Panc1 (cell line): ENCODE data around the gene UBE2J2. TPM values are rescaled to one million over a fixed set of nuclear protein-coding genes. Genes with fewer than 3 reads are reported as not detected.

Source experiments
- ATAC-seq: fragments of 200-7000 bp; cut with Tn5 transposase; 2 replicates; pipeline ENCODE4 v1.9.1; 2020; ENCODE audit warnings: mild to moderate bottlenecking, moderate library complexity
- BruUV-seq: library from RNA; stranded (reverse); fragments of 400-500 nt; replicated peaks from 2 replicates; lab custom pipeline; 2021; lab: Mats Ljungman, UMichigan
- CTCF ChIA-PET: fragments of 300-600 bp; sonication (Branson Sonifier 250); formaldehyde crosslinking; loops from one replicate; lab custom pipeline; 2022; ENCODE audit warnings: antibody characterized with exemption; lab: Charles Lee
- POLR2A ChIA-PET: fragments of 300-600 bp; sonication (Branson Sonifier 250); formaldehyde crosslinking; loops from one replicate; lab custom pipeline; 2022; ENCODE audit warnings: antibody characterized with exemption; lab: Charles Lee
- DNase-seq: peaks from one replicate; pipeline ENCODE4 v3.0.0-alpha.2; 2010; ENCODE audit warnings: low read depth, low spot score
- H3K27ac ChIP-seq: 2 replicates; pipeline ENCODE4 v1.5.1; 2011; ENCODE audit warnings: mild to moderate bottlenecking, low read length, inconsistent platforms
- H3K27me3 ChIP-seq: fragments of 200-500 bp; sonication (Bioruptor generic); 2 replicates; pipeline ENCODE4 v1.6.0; 2014; ENCODE audit warnings: low read length, inconsistent platforms; ENCODE audit not compliant: control insufficient read depth, insufficient read depth
- H3K36me3 ChIP-seq: fragments of 200-500 bp; sonication (Bioruptor generic); 2 replicates; pipeline ENCODE4 v1.5.1; 2014; ENCODE audit warnings: inconsistent platforms, mild to moderate bottlenecking, low read length, moderate library complexity; ENCODE audit not compliant: control insufficient read depth, insufficient read depth
- H3K4me1 ChIP-seq: 2 replicates; pipeline ENCODE4 v1.5.1; 2011; ENCODE audit warnings: inconsistent platforms, mild to moderate bottlenecking, low read length, moderate library complexity; ENCODE audit not compliant: control insufficient read depth, insufficient read depth
- H3K4me3 ChIP-seq, 2 experiments: 2 replicates each; pipeline ENCODE4 v1.5.1; 2011 to 2012; ENCODE audit warnings: low read depth in 2 of 2, low read length in 2 of 2, mild to moderate bottlenecking in 2 of 2, inconsistent platforms in 1 of 2, moderate library complexity in 1 of 2
- H3K9me3 ChIP-seq: fragments of 200-500 bp; sonication (Bioruptor generic); 2 replicates; pipeline ENCODE4 v1.5.1; 2014; ENCODE audit warnings: low read depth, mild to moderate bottlenecking, inconsistent platforms, low read length, moderate library complexity; ENCODE audit not compliant: control insufficient read depth, insufficient read depth
- CTCF ChIP-seq: fragments of 450-650 bp; IDR thresholded peaks from 2 replicates; pipeline ENCODE4 v1.5.1; 2017; ENCODE audit warnings: mild to moderate bottlenecking
- POLR2AphosphoS5 ChIP-seq: IDR thresholded peaks from 2 replicates; pipeline ENCODE4 v1.6.1; 2012; ENCODE audit warnings: mild to moderate bottlenecking, low read depth, low read length, moderate library complexity
- REST ChIP-seq, 2 experiments: IDR thresholded peaks; 2 replicates each; pipeline ENCODE4 v1.6.1; 2011 to 2012; ENCODE audit warnings: low read depth in 2 of 2, control low read depth in 1 of 2, low read length in 1 of 2, mild to moderate bottlenecking in 1 of 2, moderate library complexity in 1 of 2; ENCODE audit not compliant: insufficient read depth in 1 of 2
- SIN3A ChIP-seq: IDR thresholded peaks from 2 replicates; pipeline ENCODE4 v1.6.1; 2012; ENCODE audit warnings: low read depth, mild to moderate bottlenecking, low read length, moderate library complexity, borderline replicate concordance; ENCODE audit not compliant: insufficient read depth
- TCF7L2 ChIP-seq: IDR thresholded peaks from 2 replicates; pipeline ENCODE4 v1.6.1; 2011; ENCODE audit warnings: mild to moderate bottlenecking, low read depth, low read length, inconsistent platforms
- in situ Hi-C: cut with HindIII; loops from 2 replicates; pipeline ENCODE4 v1.10.0; 2016; ENCODE audit warnings: low sequenced_read_pairs, low pct_unique_long_range_greater_than_20kb
- intact Hi-C: fragments of 100-400 bp; cut with micrococcal nuclease; formaldehyde crosslinking; loops from one replicate; pipeline ENCODE4 v1.10.0; 2022; ENCODE audit not compliant: unreplicated experiment
- total RNA-seq: library from RNA; stranded (reverse); gene quantifications from one replicate; pipeline ENCODE4 v1.2.1, GENCODE V29; 2021; ENCODE audit not compliant: unreplicated experiment

UBE2J2 gene
- total RNA-seq, 1 experiment from 2014 or later, result 101 TPM

DNA sequence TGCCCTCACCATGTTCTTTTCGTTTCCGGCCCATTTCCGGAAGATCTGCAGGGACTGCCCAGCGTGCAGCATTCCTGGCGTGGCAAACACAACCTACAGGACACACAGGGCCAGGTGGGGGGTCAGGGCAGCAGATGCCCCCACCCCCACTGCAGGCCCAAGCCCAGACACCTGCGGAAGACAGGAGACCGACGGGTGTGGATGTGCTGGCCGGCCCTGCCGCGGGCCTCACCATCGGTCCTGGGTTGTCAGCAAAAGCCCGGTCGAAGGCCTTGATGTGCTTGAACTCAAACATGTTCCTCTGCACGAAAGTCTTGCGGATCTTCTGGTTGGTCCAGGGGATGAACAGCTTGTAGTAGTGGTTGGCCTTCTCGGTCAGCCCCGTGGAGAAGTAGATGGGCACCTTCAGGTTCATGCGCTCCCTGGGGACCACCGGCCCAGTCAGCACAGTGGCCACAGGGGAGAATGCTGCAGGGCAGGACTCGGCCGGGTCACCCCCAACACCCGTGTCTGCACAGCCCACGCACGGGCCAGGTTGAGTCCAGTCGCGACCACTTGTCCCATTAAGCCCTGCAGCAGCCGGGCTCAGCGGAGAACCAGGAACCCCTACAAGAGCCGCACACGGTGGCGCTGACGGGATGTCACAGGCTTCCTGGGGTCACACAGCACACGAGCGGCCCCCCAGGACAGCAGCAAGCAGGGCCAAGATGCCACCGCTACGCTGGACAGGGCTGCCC is 40.0 kb upstream of the UBE2J2 start:
- ChIA-PET CTCF (no interaction called here), POLR2A (no interaction called here)
- H3K36me3 ChIP-seq, result no peaks in the 10 kb centered on the region; the same call in none of the 2 replicates
- in situ Hi-C loops, result no loop called here
- no peak for TF ChIP-seq SIN3A
- TF ChIP-seq POLR2AphosphoS5, result no peak
- TF ChIP-seq REST (IDR thresholded peaks at IDR 0.05; ENCODE audit: insufficient read depth in 1 of 2, low read depth in 2 of 2, low read length in 1 of 2), result no peak
- no peak for TF ChIP-seq CTCF
- TF ChIP-seq TCF7L2, result no peak
- H3K27ac ChIP-seq, result no peak overlapping the region
- H3K4me3 ChIP-seq, result no peak overlapping the region
- no TSS peak for BruUV-seq
- DNase-seq (no peak), ATAC-seq (no peak)
- H3K4me1 ChIP-seq, result peaks cover 22% of the 10 kb centered on the region
- H3K27me3 ChIP-seq, result no peaks in the 10 kb centered on the region
- intact Hi-C loops, result no loop called here
- no peaks in the 10 kb centered on the region for H3K9me3 ChIP-seq

DNA sequence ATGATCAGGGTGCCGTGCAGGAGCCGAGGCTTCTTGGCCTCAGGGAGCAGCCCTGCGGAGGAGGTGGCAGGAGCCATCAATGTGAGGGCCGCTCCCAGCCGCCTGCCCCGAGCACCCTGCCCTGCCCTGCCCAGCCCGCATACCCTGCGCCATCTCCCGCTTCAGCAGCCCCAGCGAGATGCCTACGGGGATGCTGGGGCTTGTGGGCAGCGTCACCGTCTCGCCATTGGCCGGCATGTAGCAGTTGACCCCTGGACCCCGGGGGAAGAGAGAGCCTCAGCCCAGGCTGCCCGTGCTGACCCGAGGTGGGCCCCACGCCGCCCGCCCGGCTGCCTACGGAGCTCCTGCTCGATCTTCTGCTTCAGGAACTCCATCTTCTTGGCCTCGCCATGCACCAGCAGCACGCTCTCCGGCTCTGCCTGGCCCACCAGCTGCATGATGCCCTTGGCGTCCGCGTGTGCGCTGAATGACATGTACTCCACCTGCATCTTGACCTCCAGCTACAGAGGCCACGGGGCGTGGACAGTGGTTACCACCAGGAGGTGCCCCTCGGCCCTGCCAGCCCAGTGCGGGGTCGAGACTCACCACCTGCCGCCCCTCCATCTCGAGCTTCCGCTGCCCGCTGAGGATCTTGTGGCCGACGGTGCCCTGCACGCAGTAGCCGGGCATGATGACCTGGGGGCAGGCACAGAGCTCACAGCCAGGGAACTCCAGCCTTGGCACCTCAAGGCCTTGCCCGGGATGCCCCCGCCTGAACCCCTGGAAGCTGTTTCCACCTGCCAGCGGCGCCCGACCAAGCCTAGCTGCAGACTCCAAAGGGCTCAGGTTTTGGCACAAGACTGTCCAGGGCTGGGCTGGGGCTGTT is 39.0 kb upstream of the UBE2J2 start:
- CTCF ChIA-PET, result no interaction called here

More for the DNA sequence above, 39.0 kb upstream of the UBE2J2 start:
- intact Hi-C loops, result no loop called here
- no peak for TF ChIP-seq SIN3A
- Histone ChIP-seq H3K27me3 (no peaks in the 10 kb centered on the region), H3K27ac (no peak overlapping the region), H3K9me3 (no peaks in the 10 kb centered on the region), H3K4me1 (peaks cover 12% of the 10 kb centered on the region), H3K4me3 (no peak overlapping the region), H3K36me3 (no peaks in the 10 kb centered on the region; the same call in none of the 2 replicates)
- ATAC-seq (no peak), DNase-seq (no peak)
- in situ Hi-C loops, result no loop called here
- TSS peak; percentile 50 for BruUV-seq
- POLR2A ChIA-PET, result no interaction called here
